Epithelial cell of esophagus (primary cell): ENCODE data around the gene SERTAD1.
A peak's percentile ranks its signal among the peaks of the same experiment; 100 is the strongest.

Experiments used
- DNase-seq: peaks from one replicate; pipeline ENCODE4 v3.0.0; 2010; ENCODE audit warnings: low read depth
- H3K4me3 ChIP-seq: 2 replicates; pipeline ENCODE4 v1.5.1; 2011; ENCODE audit warnings: mild to moderate bottlenecking, low read length, control low read depth
- TF ChIP-seq, protein P1 (sequence below): IDR thresholded peaks from 2 replicates; pipeline ENCODE4 v1.5.1; 2011; ENCODE audit warnings: low read depth, mild to moderate bottlenecking, low read length, control low read depth, inconsistent platforms; ENCODE audit not compliant: insufficient read depth; ENCODE audit errors: missing control alignments

The SERTAD1 gene

DNA sequence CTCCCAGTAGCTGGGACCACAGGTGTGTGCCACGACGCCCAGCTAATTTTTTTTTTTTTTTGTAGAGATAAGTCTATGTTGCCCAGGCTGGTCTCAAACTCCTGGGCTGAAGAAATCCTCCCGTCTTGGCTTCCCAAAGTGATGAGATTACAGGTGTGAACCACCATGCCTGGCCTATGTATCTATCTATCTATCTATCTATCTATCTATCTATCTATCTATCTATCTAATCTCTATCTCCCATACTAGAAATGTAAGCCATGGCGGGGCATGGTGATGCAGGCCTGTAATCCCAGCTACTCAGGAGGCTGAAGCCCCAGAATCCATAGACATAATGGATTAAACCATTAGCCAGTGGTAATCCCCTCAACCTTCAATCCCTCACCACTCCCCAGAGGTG is 24.9 kb upstream of the SERTAD1 start:
- no peak overlapping the region for H3K4me3 ChIP-seq
- TF ChIP-seq, protein P1, sequence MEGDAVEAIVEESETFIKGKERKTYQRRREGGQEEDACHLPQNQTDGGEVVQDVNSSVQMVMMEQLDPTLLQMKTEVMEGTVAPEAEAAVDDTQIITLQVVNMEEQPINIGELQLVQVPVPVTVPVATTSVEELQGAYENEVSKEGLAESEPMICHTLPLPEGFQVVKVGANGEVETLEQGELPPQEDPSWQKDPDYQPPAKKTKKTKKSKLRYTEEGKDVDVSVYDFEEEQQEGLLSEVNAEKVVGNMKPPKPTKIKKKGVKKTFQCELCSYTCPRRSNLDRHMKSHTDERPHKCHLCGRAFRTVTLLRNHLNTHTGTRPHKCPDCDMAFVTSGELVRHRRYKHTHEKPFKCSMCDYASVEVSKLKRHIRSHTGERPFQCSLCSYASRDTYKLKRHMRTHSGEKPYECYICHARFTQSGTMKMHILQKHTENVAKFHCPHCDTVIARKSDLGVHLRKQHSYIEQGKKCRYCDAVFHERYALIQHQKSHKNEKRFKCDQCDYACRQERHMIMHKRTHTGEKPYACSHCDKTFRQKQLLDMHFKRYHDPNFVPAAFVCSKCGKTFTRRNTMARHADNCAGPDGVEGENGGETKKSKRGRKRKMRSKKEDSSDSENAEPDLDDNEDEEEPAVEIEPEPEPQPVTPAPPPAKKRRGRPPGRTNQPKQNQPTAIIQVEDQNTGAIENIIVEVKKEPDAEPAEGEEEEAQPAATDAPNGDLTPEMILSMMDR: no peak
- DNase-seq: no peak

DNA sequence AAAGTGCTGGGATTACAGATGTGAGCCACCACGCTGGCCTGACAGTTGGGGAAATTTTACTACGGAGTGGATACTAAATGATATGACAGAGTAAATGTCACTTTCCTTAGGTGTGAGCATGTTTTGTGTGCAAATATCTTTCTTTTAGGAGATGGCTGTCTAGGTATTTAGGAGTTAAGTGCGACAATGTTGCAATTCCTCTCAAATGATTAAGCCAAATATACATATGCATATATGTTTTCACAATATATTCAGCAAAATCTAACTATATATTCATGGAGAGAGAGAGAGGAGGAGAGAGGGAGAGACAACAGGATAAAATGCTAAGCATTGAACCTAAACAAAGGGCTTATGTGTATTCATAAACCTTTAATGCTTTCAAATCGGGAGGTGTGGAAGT is 23.7 kb upstream of the SERTAD1 start:
- DNase-seq: no peak
- TF ChIP-seq, protein P1: no peak
- H3K4me3 ChIP-seq: no peak overlapping the region

- no peak for DNase-seq
- TF ChIP-seq, protein P1: no peak
- H3K4me3 ChIP-seq: no peak overlapping the region
These were observed 20.5 kb upstream of the SERTAD1 start for GRCh38 chr19:40446263-40446784.

- DNase-seq: peak; percentile 70
- no peak overlapping the region for H3K4me3 ChIP-seq
- TF ChIP-seq, protein P1: no peak
These were observed 20.0 kb upstream of the SERTAD1 start for GRCh38 chr19:40445780-40446262.

GRCh38 chr19:40444825-40445312 is 19.1 kb upstream of the SERTAD1 start:
- DNase-seq: no peak
- TF ChIP-seq, protein P1: no peak
- peak overlapping the region; percentile 100 for H3K4me3 ChIP-seq

GRCh38 chr19:40444000-40444824 is 18.4 kb upstream of the SERTAD1 start, which contains the start of gene SERTAD3:
Gene SERTAD3 (minus strand): TSS chr19:40444335. CDS start chr19:40442080, 2,255 bp downstream.
- peak; percentile 96 for DNase-seq
- TF ChIP-seq, protein P1: no peak
- peak within 1 kb of the TSS; percentile 100 for H3K4me3 ChIP-seq
